NCI-H460 (cell line): Measurements from ENCODE around the gene PMAIP1. TPM values are rescaled to one million over a fixed set of nuclear protein-coding genes. Genes with fewer than 3 reads are reported as not detected.
"Not testable (repeated sequence)": the region's sequence is repeated elsewhere in the genome, so short reads cannot be mapped to it uniquely, and the experiment has no call there.

ENCODE experiments used
- DNase-seq: peaks from one replicate; pipeline ENCODE4 v3.0.0-alpha.2; 2016; ENCODE audit warnings: low read depth; ENCODE audit errors: extremely low read depth
- total RNA-seq: library from RNA; depleted of rRNA; stranded (reverse); fragments of >200 nt; shearing (Covaris generic); gene quantifications from 2 replicates; pipeline ENCODE4 v1.2.3, GENCODE V29; 2014

PMAIP1 gene
- total RNA-seq, 1 experiment from 2014 or later: 53.5 TPM

DNA sequence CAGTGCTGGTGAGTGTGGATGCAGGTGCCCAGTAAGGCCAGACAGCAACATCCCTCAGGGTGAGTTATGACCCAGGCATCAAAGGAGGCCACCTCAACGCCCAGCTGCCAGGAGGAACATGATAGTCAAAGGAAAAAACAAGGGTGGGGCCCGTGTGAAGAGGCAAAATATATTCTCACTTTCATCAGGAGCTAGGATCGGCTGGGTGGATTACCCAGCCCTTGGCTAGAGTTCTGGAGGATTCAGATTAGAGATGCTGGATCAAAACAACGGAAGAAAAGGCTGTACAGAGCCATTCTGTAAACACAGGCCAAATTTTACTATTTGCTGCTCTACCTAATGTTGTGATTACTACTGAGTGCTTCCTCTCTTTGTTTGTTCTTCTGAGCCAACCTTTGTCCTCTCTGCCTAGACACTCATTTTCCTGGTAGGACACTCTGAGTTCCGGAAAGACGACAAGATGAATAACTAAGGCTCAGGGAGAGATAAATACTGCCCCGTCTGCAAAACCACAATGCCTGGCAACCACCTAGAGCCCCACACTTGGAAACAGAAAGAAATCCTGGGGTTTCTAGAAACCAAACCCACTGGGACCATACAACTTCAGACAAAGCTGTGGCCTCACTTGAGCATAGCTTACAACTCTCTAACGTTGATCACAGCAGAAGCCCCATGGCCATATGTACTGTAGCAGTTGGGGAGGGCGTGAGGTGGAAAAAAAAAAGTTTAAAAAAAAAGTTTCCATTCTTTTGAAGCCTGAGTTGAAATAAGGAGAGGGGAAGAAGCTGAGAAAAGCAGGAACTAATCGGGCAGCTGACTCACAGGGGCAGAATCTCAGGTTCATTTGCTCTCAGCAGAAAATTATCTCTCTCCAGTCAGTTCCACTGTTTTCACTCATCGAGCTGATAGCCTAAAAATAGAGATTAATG is 17.8 kb upstream of the PMAIP1 start:
- DNase-seq: no peak

DNA sequence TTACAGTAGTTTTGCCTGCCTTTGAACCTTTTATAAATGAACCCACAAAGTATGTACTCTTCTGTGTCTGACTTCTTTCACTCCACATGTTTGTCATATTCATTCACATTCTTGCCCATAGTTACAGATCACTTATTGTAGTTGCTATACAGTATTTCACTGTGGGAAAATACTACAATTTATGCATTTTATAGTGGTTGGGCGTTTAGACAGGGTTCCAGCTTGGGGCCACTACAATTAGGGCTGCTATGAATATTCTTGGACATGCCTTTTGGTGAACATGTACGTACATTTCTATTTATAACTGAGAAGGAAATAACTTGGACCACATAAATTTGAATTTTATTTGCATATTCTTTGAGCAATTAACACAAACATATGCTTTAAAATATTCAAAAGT is 15.4 kb upstream of the PMAIP1 start:
- DNase-seq: no peak

DNA sequence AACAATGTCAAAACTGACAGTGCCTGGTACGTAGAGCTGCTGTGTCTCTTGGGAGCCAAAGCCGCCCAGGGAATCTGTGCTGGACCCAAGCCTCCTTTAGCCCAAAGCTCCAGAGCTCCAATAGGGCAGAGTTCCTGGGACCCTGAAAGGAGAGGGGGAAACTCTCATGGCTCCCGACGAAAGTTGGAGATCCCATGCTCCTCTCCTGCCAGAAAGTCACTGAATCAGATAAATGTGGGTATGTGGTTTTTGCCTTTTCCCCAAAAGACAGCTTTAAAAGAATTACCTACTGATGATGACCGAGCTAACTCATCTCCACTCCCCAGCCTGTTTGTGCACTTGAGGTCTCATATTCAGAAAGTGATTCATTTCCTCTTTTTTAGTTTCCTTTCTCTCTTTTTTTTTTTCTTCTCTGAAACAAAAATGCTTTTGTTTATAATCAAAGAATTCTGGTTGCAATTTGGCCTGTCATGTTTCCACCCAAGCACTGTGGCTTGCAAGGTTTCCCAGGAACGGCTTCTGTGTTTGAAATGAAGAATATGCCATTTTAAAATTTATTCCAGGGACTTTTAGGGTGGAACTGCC is 14.1 kb upstream of the PMAIP1 start:
- no peak for DNase-seq

DNA sequence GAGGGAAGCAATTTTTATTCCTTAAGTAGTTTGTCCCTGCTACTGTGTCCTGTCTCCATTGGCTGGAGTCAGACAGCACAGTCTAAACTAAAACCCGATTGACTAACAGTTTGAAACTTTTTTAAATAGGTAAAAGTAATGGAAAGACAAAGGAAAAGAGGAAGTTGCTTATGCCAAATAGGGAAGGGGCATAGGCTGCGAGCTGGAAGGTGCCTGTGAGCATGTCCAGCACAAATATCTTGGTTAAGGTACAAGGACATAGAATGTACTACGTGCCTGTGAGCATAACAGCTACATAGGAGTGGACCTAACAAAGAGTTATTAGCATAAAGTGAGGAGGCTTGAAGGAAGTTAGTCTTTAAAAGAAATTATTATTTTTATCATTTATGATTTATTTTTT is 13.4 kb upstream of the PMAIP1 start:
- not testable (repeated sequence) for DNase-seq

DNA sequence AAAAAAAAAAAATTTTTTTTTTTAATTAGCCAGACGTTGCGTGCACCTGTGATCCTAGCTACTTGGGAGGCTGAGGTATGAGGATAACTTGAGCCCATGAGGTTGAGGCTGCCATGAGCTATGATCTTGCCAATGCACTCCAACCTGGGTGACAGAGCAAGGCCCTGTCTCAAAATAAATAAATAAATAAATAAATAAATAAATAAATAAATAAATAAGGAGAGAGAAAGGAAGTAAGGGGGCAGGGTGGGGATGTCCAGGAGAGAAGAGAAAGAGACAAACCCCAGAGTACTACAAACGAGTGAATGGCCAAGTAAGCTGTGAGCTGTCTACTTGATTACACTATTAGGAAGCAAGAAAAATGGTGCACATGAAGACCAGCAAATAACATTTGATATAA is 7.7 kb upstream of the PMAIP1 start:
- DNase-seq: no peak

DNA sequence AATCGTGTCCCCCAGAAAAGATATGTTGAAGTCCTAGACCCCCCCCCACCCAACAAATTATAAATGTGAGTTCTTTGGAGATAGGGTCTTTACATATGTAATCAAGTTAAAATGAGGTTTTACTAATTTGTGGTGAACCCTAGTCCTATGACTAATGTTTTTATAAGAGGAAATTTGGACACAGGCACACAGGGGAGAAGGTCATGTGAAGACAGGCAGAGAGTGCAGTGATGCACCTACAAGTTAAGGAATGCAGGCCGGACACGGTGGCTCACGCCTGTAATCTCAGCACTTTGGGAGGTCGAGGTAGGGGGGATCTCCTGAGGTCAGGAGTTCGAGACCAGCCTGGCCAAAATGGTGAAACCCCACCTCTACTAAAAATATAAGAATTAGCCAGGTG is 5.8 kb upstream of the PMAIP1 start:
- DNase-seq: no peak

DNA sequence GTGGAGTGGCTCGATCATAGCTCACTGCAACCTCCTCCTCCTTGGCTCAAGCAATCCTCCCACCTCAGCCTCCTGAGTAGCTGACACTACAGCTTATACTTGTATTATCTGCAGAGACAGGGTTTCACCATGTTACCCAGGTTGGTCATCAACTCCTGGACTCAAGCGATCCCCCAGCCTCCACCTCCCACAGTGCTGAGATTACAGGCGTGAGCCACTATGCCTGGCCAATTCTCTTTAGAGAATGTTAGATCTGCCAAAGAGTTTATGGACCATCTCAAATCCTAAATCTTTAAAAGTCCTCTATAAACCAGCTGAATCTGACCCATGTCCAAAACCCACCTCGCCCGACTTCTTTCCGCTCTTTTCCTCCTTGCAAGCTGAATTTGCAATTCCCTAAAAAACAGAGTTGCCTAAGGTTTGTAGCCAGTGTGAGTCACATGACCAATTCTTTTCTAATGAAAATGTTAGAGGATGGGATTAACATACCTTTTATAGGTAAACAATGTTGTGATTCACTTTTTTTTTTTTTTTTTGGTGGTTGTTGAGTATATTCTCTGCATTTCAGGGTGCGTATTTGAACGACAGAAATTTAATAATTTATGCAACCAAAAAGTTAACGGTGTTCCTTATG is 2.4 kb upstream of the PMAIP1 start:
- no peak for DNase-seq

DNA sequence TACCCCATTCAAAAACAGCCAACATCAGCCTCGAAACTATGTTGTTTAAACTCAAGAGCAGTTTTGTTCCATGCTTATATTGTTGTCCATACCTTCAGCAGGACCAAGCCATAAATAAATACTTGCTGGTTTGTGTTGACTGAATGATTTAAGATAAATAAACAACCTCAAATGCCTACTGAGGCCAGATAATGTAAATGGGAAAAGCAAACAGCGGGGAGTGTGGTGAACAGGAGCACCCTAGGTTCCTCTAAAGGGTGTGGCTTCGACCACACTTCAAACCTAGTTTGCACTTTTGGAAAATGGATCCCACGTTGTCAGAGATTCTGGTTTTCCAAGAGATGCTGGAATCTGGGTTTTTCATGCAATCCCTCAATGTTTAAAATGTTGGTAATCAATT is 1.7 kb upstream of the PMAIP1 start:
- DNase-seq: no peak

DNA sequence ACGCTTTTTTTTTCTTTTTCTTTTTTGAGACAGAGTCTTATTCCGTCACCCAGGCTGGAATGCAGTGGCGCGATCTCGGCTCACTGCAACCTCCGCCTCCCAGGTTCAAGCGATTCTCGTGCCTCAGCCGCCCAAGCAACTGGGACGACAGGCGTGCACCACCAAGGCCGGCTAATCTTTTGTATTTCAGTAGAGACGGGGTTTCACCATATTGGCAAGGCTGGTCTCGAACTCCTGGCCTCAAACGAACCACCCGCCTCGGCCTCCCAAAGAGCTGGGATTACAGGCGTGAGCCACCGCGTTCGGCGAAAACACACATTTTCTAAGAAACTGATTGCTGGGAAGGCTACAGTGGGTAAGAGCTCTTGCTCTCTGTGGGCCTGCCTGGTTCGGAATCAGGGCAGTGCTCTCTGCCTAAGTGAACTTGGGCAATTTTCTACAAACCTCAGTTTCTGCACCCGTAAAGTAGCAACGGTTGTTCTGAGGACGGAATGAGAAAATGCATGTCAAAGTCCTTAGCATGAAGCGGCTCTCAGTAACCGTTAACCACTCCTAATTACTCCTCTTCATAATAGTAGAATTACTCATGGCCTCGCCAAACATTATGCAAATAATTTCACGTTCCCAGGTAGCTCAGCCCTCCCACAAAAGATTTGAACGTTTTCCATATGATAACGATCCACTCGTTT is 1.0 kb upstream of the PMAIP1 start:
- no peak for DNase-seq

DNA sequence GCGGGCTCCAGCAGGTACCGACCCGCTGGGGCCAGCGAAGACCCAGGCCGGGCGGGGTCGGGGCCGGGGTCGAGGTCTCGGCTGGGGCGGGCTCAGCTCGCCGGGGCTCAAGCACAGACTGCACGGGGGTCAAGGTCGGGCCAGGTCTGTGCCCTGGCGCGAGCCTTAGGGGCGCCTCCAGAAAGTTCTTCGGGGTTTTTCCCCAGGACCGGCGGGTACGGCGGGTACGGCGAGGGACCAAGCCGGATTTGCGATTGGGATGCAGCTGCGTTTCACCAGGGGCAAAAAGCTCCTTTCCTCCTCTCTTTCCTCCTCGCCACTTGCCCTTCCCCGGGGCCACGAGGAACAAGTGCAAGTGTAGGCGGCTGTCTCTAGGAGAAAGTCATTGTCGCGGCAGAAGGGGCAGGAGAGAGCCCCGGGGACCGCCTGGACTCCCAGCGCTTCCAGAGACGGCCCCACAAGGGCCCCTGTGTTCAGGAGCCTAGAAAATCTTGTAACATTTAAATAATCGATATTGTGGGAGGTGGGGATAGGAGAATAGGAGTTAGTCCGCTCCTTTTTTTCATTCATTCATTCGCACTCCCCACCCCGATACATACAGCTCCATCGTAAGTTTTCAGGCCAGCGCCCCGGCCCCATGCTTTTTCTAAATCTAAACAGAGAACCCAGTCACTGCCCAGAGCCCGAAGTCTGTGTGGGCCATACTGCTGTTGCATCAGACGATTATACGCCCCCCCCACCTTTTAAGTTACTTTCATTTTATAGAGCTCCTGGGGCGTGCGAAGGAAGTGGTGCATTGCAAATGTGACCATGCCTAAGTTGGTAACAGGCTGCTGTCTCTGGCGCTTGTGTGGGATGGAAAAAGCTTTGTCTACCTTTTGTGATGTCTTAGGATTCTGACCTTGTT is 679 bp downstream of the PMAIP1 start:
- DNase-seq: peak; percentile 75

DNA sequence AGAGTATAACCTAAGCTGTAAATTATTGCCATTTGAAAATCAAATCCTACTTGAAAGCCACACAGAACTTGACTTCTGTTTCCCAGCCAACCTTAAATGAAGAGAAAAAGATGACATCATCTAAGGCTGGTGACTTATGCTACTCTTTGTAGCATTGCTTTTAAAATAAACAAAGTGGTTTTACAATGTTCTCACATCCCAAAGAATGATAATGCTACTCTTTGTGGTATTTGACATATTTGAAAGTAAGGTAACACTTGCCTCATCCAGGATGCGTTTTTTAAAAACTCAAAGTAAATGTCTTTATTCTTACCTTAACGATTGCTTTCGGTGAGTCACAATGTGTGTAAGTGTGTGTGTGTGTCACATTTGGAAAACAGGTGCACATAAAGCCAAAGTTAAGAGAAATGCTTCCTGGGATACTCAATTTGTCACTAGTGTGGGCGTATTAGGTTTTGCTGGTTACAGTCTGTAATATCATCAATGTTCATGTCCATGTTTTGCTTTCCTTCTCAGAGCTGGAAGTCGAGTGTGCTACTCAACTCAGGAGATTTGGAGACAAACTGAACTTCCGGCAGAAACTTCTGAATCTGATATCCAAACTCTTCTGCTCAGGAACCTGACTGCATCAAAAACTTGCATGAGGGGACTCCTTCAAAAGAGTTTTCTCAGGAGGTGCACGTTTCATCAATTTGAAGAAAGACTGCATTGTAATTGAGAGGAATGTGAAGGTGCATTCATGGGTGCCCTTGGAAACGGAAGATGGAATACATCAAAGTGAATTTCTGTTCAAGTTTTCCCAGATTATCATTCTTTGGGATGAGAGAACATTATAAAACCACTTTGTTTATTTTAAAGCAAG is 2.6 kb downstream of the PMAIP1 start:
- no peak for DNase-seq

DNA sequence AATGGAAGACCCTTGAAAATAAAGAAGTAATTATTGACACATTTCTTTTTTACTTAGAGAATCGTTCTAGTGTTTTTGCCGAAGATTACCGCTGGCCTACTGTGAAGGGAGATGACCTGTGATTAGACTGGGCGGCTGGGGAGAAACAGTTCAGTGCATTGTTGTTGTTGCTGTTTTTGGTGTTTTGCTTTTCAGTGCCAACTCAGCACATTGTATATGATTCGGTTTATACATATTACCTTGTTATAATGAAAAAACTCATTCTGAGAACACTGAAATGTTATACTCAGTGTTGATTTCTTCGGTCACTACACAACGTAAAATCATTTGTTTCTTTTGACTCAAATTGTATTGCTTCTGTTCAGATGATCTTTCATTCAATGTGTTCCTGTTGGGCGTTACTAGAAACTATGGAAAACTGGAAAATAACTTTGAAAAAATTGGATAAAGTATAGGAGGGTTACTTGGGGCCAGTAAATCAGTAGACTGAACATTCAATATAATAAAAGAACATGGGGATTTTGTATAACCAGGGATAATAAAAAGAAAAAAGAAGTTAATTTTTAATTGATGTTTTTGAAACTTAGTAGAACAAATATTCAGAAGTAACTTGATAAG is 3.3 kb downstream of the PMAIP1 start:
- no peak for DNase-seq

DNA sequence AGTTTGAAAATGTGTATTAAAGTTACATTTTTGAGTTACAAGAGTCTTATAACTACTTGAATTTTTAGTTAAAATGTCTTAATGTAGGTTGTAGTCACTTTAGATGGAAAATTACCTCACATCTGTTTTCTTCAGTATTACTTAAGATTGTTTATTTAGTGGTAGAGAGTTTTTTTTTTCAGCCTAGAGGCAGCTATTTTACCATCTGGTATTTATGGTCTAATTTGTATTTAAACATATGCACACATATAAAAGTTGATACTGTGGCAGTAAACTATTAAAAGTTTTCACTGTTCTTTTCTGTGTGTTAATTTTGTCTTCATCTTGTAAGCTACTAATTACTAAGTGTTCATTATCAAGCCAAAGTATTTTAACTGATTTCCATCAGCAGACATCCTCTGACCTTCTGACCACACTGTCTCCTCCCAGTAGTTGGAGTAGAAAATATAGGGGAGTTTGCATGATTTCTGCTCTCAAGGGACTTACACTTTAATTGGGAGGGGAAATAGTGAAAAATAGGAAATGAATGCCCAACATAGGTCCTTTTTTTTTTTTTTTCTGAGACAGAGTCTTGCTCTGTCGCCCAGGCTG is 4.3 kb downstream of the PMAIP1 start:
- DNase-seq: no peak

DNA sequence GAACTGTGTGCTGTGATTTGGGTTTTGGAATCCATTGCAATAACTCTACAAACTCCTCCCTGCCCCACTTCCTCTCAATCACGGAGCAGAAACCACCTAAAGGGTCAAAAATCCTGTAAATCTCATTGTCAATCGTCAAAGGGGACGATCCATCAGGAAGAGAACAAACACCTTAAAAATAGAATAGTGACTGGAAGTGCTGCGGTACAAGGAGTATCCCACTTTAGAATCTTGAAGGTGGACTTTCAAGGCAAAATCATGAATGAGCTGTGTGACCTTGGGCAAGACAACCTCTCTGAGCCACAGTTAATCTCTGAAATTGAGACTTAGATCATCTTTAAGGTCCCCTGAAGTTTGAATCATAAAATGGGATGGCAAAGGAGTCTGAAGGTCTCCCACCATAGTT is 5.9 kb downstream of the PMAIP1 start:
- no peak for DNase-seq

DNA sequence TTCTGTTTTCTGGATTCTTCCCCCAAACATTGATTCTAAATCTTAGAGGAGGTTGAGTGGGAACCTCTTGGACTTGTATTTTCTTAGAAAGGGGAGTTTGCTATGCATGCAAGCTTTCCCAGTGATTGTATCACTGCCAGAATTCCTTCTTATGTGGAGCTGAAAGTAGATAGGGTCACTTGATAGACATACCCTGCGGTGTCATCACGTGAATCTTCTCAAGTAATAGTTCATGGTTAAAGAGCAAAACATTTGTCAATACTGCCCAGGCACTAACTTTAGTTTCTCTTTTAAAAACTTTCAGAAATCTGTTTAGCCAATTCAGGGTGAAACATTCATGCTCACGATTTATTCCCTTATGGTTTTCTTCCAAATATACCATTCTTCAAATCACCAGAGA is 6.4 kb downstream of the PMAIP1 start:
- no peak for DNase-seq

DNA sequence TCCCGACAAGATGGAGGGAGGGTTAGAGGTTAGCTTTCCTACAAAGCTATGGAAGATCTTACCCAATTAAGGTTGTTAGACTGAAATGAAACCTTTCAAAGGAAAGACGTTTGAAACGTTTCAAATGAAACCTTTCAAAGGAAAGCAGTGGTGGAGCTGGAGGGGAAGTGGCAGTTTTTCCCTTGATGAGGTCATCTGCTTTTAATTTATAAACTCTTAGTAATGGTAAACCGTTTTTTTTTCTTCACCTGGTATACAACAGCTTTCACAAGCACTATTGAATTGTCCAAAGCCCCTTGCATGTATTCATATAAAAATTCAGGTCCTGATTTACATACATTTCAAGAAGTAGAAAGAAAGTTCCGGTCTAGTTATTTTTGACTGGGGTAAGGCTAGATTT is 7.4 kb downstream of the PMAIP1 start:
- no peak for DNase-seq

DNA sequence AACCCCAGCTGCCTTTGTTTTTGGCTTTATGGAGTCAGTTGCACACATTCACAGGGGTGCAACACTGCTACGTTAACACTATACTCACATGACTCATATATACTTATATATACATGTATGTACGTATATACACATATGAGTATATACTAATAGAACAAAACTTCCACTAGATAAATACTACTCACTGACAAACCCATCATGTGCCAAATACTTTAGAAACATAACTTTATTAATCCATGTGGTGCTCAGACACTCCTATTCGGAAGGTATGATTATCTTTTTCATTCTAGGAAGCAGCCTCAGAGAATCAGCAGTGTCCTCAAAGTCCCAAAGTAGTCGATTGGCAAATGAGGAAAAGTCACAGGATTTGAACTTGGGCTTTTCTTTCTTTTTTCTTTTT is 7.9 kb downstream of the PMAIP1 start:
- no peak for DNase-seq

DNA sequence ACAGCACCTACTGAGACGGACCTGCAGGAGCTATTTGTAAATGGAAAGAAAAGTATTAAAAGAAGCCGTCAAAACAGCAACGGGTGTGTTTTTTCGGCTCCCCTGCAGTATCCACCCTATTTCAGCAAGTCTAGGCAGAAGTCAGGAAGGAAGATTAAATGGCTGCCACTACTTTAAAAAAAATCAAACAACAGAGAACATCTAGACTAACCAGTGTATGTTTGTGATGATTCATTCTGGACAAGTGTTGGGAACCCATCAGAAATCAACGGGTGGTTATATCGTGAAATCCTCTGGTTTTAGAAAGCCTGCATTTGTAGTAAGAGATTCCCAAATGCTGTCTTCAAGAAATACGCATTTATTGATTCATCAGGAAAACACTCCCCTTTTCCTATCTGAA is 9.0 kb downstream of the PMAIP1 start:
- DNase-seq: no peak
